Mucosa of descending colon (tissue), 3 donors: Measurements from ENCODE around the gene GMPPA. TPM values are rescaled to one million over a fixed set of nuclear protein-coding genes. Genes with fewer than 3 reads are reported as not detected.

Experiments
- ATAC-seq: fragments of 200-7000 bp; cut with Tn5 transposase; one replicate; pipeline ENCODE4 v1.9.1; 2020; ENCODE audit warnings: mild to moderate bottlenecking, moderate library complexity
- DNase-seq, 3 donors: peaks; one replicate each; pipeline ENCODE4 v3.0.0-alpha.2; 2020
- H3K36me3 ChIP-seq: fragments of 200-600 bp; one replicate; pipeline ENCODE4 v1.8.0; 2021; ENCODE audit warnings: low read depth, mild to moderate bottlenecking
- H3K4me1 ChIP-seq: fragments of 200-600 bp; one replicate; pipeline ENCODE4 v1.8.0; 2021; ENCODE audit warnings: low read depth, mild to moderate bottlenecking
- H3K4me3 ChIP-seq: fragments of 200-600 bp; one replicate; pipeline ENCODE4 v1.8.0; 2021; ENCODE audit warnings: mild to moderate bottlenecking
- H3K9me3 ChIP-seq: fragments of 200-600 bp; one replicate; pipeline ENCODE4 v1.8.0; 2021; ENCODE audit warnings: mild to moderate bottlenecking
- intact Hi-C, 2 donors: fragments of 100-400 bp; cut with DNase I in 1 of 2; cut with micrococcal nuclease in 1 of 2; formaldehyde crosslinking; loops; one replicate each; pipeline versions ENCODE4 v1.11.0 to v1.11.1; 2022; cut with DNase I, micrococcal nuclease
- long read RNA-seq, 2 donors: library from polyadenylated mRNA; unstranded; transcript quantifications; one replicate each; pipeline ENCODE4 v2.0.0, GENCODE V29; 2019 to 2021
- total RNA-seq, 3 donors: library from RNA; stranded (reverse); fragmentation: NEBNext Ultra II Directional in 2 of 3; extraction: Animal tissue kit (Norgen Biotek cat#: 25700) in 2 of 3; gene quantifications; one replicate each; pipeline versions ENCODE4 v1.2.1 to v1.2.4, GENCODE V29; 2021 to 2023
- TF ChIP-seq, protein P1 (sequence below): fragments of 200-600 bp; IDR thresholded peaks from one replicate; pipeline ENCODE4 v1.8.0; 2022; ENCODE audit warnings: antibody characterized with exemption, mild to moderate bottlenecking
- donor health status: DM: no; HTN: no; CAD: no; lungs with moderate emphysema.
- donor health status: DM: no; HTN: no; CAD: no.
- donor health status: DM: no; HTN: yes; CAD: no.

The GMPPA gene
- 10 to 100 TPM; 33.6 to 52.6 (median 43.6) TPM for total RNA-seq
- long read RNA-seq, donor 1, transcript GMPPA-204 (13 exons, 1,501 nt) = minor isoform, 6 of 34 reads
- long read RNA-seq, donor 1, transcript GMPPA-201 (13 exons, 1,544 nt) = major isoform, 16 of 34 reads
- long read RNA-seq, donor 1, partial matches to known transcripts = 3 of 34 reads
- long read RNA-seq, donor 1, other reads (novel, unspliced or antisense) = 3 of 34 reads
- long read RNA-seq, donor 2, transcript GMPPA-201 (13 exons, 1,544 nt) = major isoform, 23 of 42 reads
- long read RNA-seq, donor 2, transcript GMPPA-204 (13 exons, 1,501 nt) = minor isoform, 10 of 42 reads
- long read RNA-seq, donor 2, partial matches to known transcripts = 2 of 42 reads
- long read RNA-seq, donor 2, other reads (novel, unspliced or antisense) = 6 of 42 reads

DNA sequence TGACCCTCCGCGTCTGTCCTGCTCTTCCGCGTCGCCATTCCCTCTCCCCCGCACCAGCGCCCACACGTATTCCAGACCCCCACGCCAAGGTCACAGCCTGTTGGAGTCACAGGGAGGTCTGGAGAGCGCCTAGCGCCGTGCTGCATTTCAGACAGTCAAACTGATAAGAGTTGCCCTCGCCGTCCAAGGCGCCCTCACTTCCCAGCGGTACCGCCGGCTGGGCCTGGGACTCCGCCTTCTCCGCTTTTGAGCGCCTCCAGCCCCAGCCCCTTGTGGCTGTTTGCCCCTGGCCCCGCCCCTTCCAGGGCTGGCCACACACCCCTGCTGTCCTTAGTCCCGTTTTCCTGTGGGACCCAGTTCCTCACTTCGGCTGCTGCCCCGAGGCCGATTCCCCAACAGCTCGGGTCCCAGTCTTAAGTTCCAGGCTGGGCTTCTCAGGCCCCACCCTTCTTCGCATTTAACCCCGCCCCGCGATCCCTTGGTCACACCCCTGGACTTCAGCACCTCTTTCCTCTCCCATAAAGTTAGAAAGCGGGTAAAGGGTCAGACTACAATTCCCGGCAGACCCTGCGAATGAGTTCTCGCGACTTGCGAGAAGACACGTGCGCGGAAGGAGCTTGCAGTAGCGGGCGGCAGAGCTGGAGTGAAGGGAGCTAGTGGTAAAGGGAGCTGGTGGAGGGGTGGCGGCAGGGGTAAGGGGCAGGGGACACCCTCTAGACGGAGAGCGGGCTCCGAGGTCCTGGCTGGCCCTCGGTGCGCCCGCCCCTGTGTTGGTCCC, at the start of gene GMPPA:
TSS of gene GMPPA (plus strand) at position 612 of the 778 bp plus-strand sequence. CDS start 1,085 bp downstream, outside the sequence.
- TF ChIP-seq, protein P1, sequence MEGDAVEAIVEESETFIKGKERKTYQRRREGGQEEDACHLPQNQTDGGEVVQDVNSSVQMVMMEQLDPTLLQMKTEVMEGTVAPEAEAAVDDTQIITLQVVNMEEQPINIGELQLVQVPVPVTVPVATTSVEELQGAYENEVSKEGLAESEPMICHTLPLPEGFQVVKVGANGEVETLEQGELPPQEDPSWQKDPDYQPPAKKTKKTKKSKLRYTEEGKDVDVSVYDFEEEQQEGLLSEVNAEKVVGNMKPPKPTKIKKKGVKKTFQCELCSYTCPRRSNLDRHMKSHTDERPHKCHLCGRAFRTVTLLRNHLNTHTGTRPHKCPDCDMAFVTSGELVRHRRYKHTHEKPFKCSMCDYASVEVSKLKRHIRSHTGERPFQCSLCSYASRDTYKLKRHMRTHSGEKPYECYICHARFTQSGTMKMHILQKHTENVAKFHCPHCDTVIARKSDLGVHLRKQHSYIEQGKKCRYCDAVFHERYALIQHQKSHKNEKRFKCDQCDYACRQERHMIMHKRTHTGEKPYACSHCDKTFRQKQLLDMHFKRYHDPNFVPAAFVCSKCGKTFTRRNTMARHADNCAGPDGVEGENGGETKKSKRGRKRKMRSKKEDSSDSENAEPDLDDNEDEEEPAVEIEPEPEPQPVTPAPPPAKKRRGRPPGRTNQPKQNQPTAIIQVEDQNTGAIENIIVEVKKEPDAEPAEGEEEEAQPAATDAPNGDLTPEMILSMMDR = no peak
- intact Hi-C loops = no loop called here
- H3K4me1 ChIP-seq = peaks cover 25% of the 10 kb centered on the region
- H3K9me3 ChIP-seq = no peaks in the 10 kb centered on the region
- DNase-seq (peak; percentile 97 to 98 (median 98)), ATAC-seq (peak; percentile 92)
- H3K36me3 ChIP-seq = no peaks in the 10 kb centered on the region
- H3K4me3 ChIP-seq = peak within 1 kb of the TSS; percentile 37

DNA sequence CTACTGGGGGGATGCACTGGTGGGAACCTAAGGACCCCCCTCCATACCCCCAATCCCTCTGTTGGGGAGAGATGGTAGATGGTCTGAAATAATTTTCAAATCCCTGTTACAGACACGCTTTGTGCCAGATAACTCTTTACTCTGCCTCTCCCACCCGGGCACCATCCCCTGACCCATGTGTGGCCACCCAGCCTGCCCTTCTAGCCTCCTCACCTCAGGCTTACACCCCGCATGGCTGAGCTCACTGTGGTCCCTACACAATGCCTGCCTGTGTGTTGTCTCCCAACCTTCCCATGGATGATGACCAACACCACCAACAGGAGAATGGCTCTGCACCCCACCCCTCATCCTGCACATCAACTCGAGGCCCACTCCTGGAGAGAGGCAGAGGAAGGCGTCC, 49.1 kb upstream of the GMPPA start:
- ATAC-seq = no peak
- TF ChIP-seq, protein P1 = no peak
- H3K9me3 ChIP-seq = no peaks in the 10 kb centered on the region
- no peak overlapping the region for H3K4me3 ChIP-seq
- intact Hi-C loops = loop anchor here in 1 of 2 donors (5.0 kb wide), 1 partner anchor 32 kb away; the partner anchor contains the start of gene DES
- DNase-seq = no peak
- H3K4me1 ChIP-seq = no peaks in the 10 kb centered on the region
- H3K36me3 ChIP-seq = no peaks in the 10 kb centered on the region

DNA sequence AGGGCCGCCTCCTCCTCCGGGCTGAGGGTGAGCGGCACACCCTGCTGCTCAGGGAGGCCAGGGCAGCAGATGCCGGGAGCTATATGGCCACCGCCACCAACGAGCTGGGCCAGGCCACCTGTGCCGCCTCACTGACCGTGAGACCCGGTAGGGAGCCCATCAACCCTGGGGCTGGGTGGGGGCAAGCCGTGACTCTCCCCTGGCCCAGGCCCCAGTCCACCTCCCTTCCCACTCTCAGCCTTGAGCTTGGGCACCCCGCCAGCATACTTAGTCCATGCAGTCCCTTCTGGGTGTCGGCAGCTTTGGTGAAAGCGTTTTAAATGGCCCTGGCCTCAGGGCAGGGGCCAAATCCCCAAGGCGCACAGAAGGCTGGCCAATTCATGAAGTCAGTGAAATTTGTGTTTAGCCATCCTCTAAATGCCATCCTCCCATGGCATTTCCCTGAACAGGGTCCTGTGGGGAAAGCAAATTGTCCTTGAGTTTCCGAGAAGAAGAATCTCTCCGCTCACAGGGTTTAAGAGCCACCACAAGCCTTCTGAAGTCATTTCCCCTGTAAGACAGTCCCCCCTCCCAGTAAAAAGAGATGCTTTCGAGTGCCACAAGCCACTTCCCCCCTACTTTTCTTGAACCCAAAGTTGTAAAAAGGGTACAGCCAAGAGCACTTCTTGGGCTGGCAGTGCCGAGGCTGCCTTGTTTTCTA, 46.9 kb upstream of the GMPPA start:
- TF ChIP-seq, protein P1 = no peak
- no peaks in the 10 kb centered on the region for H3K36me3 ChIP-seq
- no peak for DNase-seq
- no peak for ATAC-seq
- intact Hi-C loops = loop anchor here in 1 of 2 donors (5.0 kb wide), 1 partner anchor 35 kb away; the partner anchor contains the start of gene DES
- H3K9me3 ChIP-seq = no peaks in the 10 kb centered on the region
- no peak overlapping the region for H3K4me3 ChIP-seq
- no peaks in the 10 kb centered on the region for H3K4me1 ChIP-seq

DNA sequence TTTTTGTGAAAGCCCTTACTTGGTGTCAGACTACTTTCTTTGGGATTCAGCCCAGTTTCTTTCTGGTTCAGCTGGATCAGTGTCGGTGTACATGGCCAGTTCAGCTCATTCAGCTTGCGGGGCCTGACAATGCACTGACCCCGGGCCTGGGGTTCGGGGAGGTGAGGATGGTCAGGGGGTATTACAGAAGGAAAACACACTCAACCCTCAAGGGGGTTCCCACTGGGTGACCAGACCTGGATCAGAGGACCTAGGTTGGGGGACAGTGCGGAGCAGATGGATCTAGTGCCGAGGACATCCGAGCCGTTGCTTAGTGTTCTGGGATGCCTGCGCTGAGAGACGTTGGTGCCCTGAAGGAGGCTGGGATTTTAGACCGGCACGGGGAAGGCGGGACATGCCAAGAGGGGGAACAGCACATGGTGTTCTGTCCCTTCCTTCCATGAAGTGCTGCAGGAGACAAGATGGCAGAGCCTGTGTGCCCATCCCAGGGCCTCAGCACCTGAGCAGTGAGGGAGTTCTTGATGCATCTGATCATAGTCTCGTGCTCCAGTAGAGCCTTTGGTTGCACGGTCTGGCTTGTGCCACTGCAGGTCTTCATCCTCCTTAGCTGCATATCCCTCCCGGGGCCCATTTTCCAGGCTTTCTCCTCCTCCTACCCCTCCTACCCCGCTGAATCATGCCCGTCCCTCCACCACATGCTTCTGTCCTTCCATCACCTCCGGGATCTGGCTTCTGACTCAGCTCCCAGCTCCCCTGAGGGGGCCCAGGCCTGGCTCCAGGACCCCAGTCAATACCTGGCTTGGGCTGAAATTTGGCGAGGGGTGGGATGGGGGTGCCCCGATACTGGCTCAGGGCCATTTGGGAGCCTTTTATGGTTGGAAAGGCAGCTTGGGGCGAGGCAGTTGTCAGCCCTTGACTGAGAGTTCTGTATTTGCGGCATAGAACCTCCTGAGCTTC, 46.1 kb upstream of the GMPPA start:
- intact Hi-C loops = loop anchor here in 1 of 2 donors (5.0 kb wide), 1 partner anchor 35 kb away; the partner anchor contains the start of gene DES
- no peak overlapping the region for H3K4me3 ChIP-seq
- H3K36me3 ChIP-seq = no peaks in the 10 kb centered on the region
- TF ChIP-seq, protein P1 = no peak
- no peak for DNase-seq
- no peaks in the 10 kb centered on the region for H3K4me1 ChIP-seq
- ATAC-seq = peak; percentile 11
- no peaks in the 10 kb centered on the region for H3K9me3 ChIP-seq
